T-cell (primary cell): ENCODE data around the gene SUPT3H. TPM values are rescaled to one million over a fixed set of nuclear protein-coding genes. Genes with fewer than 3 reads are reported as not detected.
"Not testable (repeated sequence)": the region's sequence is repeated elsewhere in the genome, so short reads cannot be mapped to it uniquely, and the experiment has no call there.

Experiments
- ATAC-seq, 4 experiments: fragments of 200-7000 bp in 3 of 4; fragments of 150-1000 bp in 1 of 4; cut with Tn5 transposase; replicated peaks in 1 of 4; 1 replicate in 3 of 4; 2 replicates in 1 of 4; pipeline ENCODE4 v1.10.0; 2021; ENCODE audit warnings: moderate library complexity in 3 of 4, mild to moderate bottlenecking in 2 of 4, moderate number of reproducible peaks in 1 of 4
- CTCF ChIA-PET, 2 donors: fragments of 300-600 bp; sonication (Branson Sonifier 250); formaldehyde crosslinking; loops; one replicate each; lab custom pipeline; 2022; ENCODE audit warnings: antibody characterized with exemption in 2 of 2; lab: Charles Lee
- POLR2A ChIA-PET, 2 donors: fragments of 300-600 bp; sonication (Branson Sonifier 250); formaldehyde crosslinking; loops; one replicate each; lab custom pipeline; 2022; ENCODE audit warnings: antibody characterized with exemption in 2 of 2; lab: Charles Lee
- DNase-seq, 35 experiments: peaks; one replicate each; pipeline versions ENCODE4 v3.0.0 to v3.0.0-alpha.2; 2013 to 2023
- H3K27ac ChIP-seq: one replicate; pipeline ENCODE4 v1.5.1; 2013; ENCODE audit warnings: low read length
- H3K27me3 ChIP-seq, 2 experiments: replicated peaks in 1 of 2; 1 replicate in 1 of 2; 2 replicates in 1 of 2; pipeline versions ENCODE4 v1.6.1 to v1.7.0; 2013; ENCODE audit warnings: low read length in 1 of 2, mixed read lengths in 1 of 2; ENCODE audit not compliant: control insufficient read depth in 2 of 2, insufficient read depth in 2 of 2; ENCODE audit errors: extremely low read depth in 1 of 2
- H3K36me3 ChIP-seq, 2 donors: 1 replicate in 1 of 2; 2 replicates in 1 of 2; pipeline versions ENCODE4 v1.6.1 to v1.7.0; 2013; ENCODE audit warnings: low read length in 1 of 2; ENCODE audit not compliant: control insufficient read depth in 2 of 2, insufficient read depth in 1 of 2; ENCODE audit errors: extremely low read depth in 1 of 2
- H3K4me1 ChIP-seq, 2 experiments: 1 replicate in 1 of 2; 2 replicates in 1 of 2; pipeline versions ENCODE4 v1.6.1 to v1.7.0; 2013; ENCODE audit warnings: low read length in 2 of 2, mixed read lengths in 1 of 2; ENCODE audit not compliant: insufficient read depth in 2 of 2, control insufficient read depth in 1 of 2; ENCODE audit errors: extremely low read depth in 1 of 2
- H3K4me3 ChIP-seq, 2 donors: 1 replicate in 1 of 2; 2 replicates in 1 of 2; pipeline versions ENCODE4 v1.5.1 to v1.7.0; 2013; ENCODE audit warnings: mild to moderate bottlenecking in 2 of 2, low read length in 1 of 2, moderate library complexity in 1 of 2; ENCODE audit not compliant: control insufficient read depth in 1 of 2; ENCODE audit errors: extremely low read depth in 1 of 2
- H3K9me3 ChIP-seq: 2 replicates; pipeline ENCODE4 v1.7.0; 2013
- H3K27ac Mint-ChIP-seq, 2 donors: one replicate each; pipeline ENCODE4 v1.8.0; 2020 to 2021; ENCODE audit warnings: mild to moderate bottlenecking in 2 of 2, mixed read lengths in 2 of 2
- H3K27me3 Mint-ChIP-seq, 2 donors: one replicate each; pipeline ENCODE4 v1.8.0; 2021 to 2022; ENCODE audit warnings: mixed read lengths in 2 of 2
- H3K36me3 Mint-ChIP-seq: one replicate; pipeline ENCODE4 v1.8.0; 2021; ENCODE audit warnings: mixed read lengths
- H3K4me1 Mint-ChIP-seq, 3 donors: one replicate each; pipeline ENCODE4 v1.8.0; 2020 to 2022; ENCODE audit warnings: mixed read lengths in 3 of 3, mild to moderate bottlenecking in 1 of 3
- H3K4me3 Mint-ChIP-seq, 3 donors: one replicate each; pipeline ENCODE4 v1.8.0; 2020 to 2022; ENCODE audit warnings: mild to moderate bottlenecking in 3 of 3, mixed read lengths in 3 of 3, moderate library complexity in 3 of 3
- H3K9me3 Mint-ChIP-seq, 3 donors: one replicate each; pipeline ENCODE4 v1.8.0; 2020 to 2022; ENCODE audit warnings: mixed read lengths in 3 of 3
- WGBS: methylation state at CpG from one replicate; pipeline ENCODE4 v1.1.5; 2013; ENCODE audit warnings: missing lambda C conversion rate; ENCODE audit not compliant: insufficient coverage; 5-methylcytosine and 5-hydroxymethylcytosine counted together
- total RNA-seq, 35 experiments: library from RNA in 6 of 35; stranded (reverse) in 6 of 35; fragments of 120-200 nt in 1 of 35; gene quantifications; one replicate each; pipeline versions ENCODE4 v1.2.1 to v1.2.4 and lab custom pipeline; 2013 to 2026

Gene SUPT3H
- total RNA-seq, 5 donors from 2014 or later (not counting 1 experiment from before 2014, with no cell fraction given): 9.3 to 12.9 (median 10.7) TPM

- ChIA-PET POLR2A (no interaction called here), CTCF (no interaction called here)
- Histone ChIP-seq H3K27me3 (no peaks in the 10 kb centered on the region), H3K9me3 (no peaks in the 10 kb centered on the region), H3K4me3 (no peak overlapping the region), H3K36me3 (no peaks in the 10 kb centered on the region), H3K27ac (no peak overlapping the region), H3K4me1 (peaks cover 0 to 3% of the 10 kb centered on the region in 2 experiments)
- peaks cover 3 to 19% (median 15%) of the 10 kb centered on the region in 3 donors for H3K4me1 Mint-ChIP-seq
- ATAC-seq (no peak), DNase-seq (no peak)
- no peak overlapping the region for H3K4me3 Mint-ChIP-seq
- no peak overlapping the region for H3K27ac Mint-ChIP-seq
- H3K27me3 Mint-ChIP-seq: no peaks in the 10 kb centered on the region
- peaks cover 34% of the 10 kb centered on the region for H3K36me3 Mint-ChIP-seq
- H3K9me3 Mint-ChIP-seq: peaks cover 0 to 4% (median 3%) of the 10 kb centered on the region in 3 donors
Measured at GRCh38 chr6:44897316-44897715, 480.4 kb downstream of the SUPT3H start.

DNA sequence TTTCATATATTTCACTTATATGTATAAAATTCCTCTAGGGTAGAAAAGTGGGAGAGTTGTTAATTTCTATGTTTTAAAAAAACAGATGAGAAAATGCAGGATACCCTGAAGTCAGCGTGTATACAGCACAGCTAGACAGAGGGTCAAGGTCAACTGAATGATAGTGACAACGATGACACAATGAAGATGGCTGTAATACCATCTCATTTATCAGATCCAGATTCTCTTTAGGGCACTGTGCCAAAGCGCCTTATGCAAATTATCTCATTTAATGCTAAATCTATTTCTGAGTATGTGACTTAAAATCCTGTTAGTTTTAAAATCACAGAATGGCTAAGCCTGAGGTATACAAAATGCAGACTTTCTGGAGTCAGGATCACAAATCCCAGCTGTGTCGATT is 481.0 kb downstream of the SUPT3H start:
- ATAC-seq (no peak), DNase-seq (no peak)
- Mint-ChIP-seq H3K27ac (no peak overlapping the region), H3K27me3 (no peaks in the 10 kb centered on the region), H3K4me1 (peaks cover 3 to 16% (median 11%) of the 10 kb centered on the region in 3 donors), H3K9me3 (peaks cover 0 to 3% (median 0%) of the 10 kb centered on the region in 3 donors), H3K4me3 (no peak overlapping the region), H3K36me3 (peaks cover 34% of the 10 kb centered on the region)
- ChIA-PET POLR2A (no interaction called here), CTCF (no interaction called here)
- H3K27me3 ChIP-seq: no peaks in the 10 kb centered on the region
- H3K4me1 ChIP-seq: peaks cover 0 to 3% of the 10 kb centered on the region in 2 experiments
- no peak overlapping the region for H3K4me3 ChIP-seq
- H3K36me3 ChIP-seq: no peaks in the 10 kb centered on the region
- H3K9me3 ChIP-seq: no peaks in the 10 kb centered on the region
- no peak overlapping the region for H3K27ac ChIP-seq
- no CpG with 5 or more reads among the region's 4 CpGs for WGBS

GRCh38 chr6:44892579-44892978 is 485.2 kb downstream of the SUPT3H start:
- ATAC-seq: no peak
- Mint-ChIP-seq H3K27ac (no peak overlapping the region), H3K27me3 (no peaks in the 10 kb centered on the region), H3K36me3 (peaks cover 29% of the 10 kb centered on the region), H3K4me1 (no peaks in the 10 kb centered on the region), H3K9me3 (peaks cover 0 to 3% (median under 1%) of the 10 kb centered on the region in 3 donors), H3K4me3 (no peak overlapping the region)
- no peak overlapping the region for H3K4me3 ChIP-seq
- no peak overlapping the region for H3K27ac ChIP-seq
- DNase-seq: no peak
- ChIA-PET CTCF (no interaction called here), POLR2A (no interaction called here)
- H3K36me3 ChIP-seq: no peaks in the 10 kb centered on the region
- no peaks in the 10 kb centered on the region for H3K4me1 ChIP-seq
- H3K27me3 ChIP-seq: no peaks in the 10 kb centered on the region
- H3K9me3 ChIP-seq: no peaks in the 10 kb centered on the region

DNA sequence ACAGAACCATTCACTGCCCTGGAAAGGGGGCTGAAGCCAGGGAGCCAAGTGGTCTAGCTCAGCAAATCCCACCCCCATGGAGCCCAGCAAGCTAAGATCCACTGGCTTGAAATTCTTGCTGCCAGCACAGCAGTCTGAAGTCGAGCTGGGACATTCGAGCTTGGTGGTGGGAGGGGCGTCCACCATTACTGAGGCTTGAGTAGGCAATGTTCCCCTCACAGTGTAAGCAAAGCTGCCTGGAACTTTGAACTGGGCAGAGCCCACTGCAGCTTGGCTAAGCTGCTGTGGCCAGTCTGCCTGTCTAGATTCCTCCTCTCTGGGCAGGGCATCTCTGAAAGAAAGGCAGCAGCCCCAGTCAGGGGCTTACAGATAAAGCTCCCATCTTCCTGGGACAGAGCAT is 498.7 kb downstream of the SUPT3H start:
- H3K9me3 ChIP-seq, ATAC-seq, H3K27me3 Mint-ChIP-seq, H3K27ac ChIP-seq, DNase-seq, POLR2A ChIA-PET, H3K27ac Mint-ChIP-seq, H3K4me1 Mint-ChIP-seq, H3K4me1 ChIP-seq, H3K4me3 ChIP-seq, H3K36me3 ChIP-seq, H3K27me3 ChIP-seq, CTCF ChIA-PET, H3K4me3 Mint-ChIP-seq: not testable (repeated sequence)
- peaks cover 63% of the 10 kb centered on the region for H3K36me3 Mint-ChIP-seq
- peaks cover 6 to 38% (median 7%) of the 10 kb centered on the region in 3 donors for H3K9me3 Mint-ChIP-seq
- 95% methylated on average over 3 of the region's 3 CpGs for WGBS

- POLR2A ChIA-PET, H3K4me1 ChIP-seq, CTCF ChIA-PET: not testable (repeated sequence)
Measured at GRCh38 chr6:44876638-44877037, 501.1 kb downstream of the SUPT3H start.

GRCh38 chr6:44869321-44869897 is 508.3 kb downstream of the SUPT3H start:
- Mint-ChIP-seq H3K36me3 (peaks cover 31% of the 10 kb centered on the region), H3K9me3 (peaks cover 9 to 13% (median 11%) of the 10 kb centered on the region in 3 donors), H3K4me3 (no peak overlapping the region), H3K27ac (no peak overlapping the region), H3K4me1 (peaks cover 12 to 15% (median 14%) of the 10 kb centered on the region in 3 donors), H3K27me3 (no peaks in the 10 kb centered on the region)
- no peak overlapping the region for H3K4me3 ChIP-seq
- 68% methylated on average over 2 of the region's 5 CpGs for WGBS
- H3K9me3 ChIP-seq: no peaks in the 10 kb centered on the region
- ChIA-PET POLR2A (no interaction called here), CTCF (interaction anchor here in 1 of 2 donors (1.1 kb wide), 1 partner anchor 394 kb away, joined by 4 read pairs; no protein-coding TSS in a partner anchor)
- no peaks in the 10 kb centered on the region for H3K36me3 ChIP-seq
- no peak overlapping the region for H3K27ac ChIP-seq
- no peak for ATAC-seq
- DNase-seq: no peak
- H3K4me1 ChIP-seq: no peaks in the 10 kb centered on the region
- no peaks in the 10 kb centered on the region for H3K27me3 ChIP-seq

More at GRCh38 chr6:44876638-44877037, 501.1 kb downstream of the SUPT3H start:
- H3K27me3 ChIP-seq, H3K36me3 ChIP-seq, H3K4me3 ChIP-seq, H3K4me1 Mint-ChIP-seq, H3K27me3 Mint-ChIP-seq, H3K27ac ChIP-seq, DNase-seq, H3K9me3 ChIP-seq, ATAC-seq, H3K27ac Mint-ChIP-seq, H3K4me3 Mint-ChIP-seq: not testable (repeated sequence)
- Mint-ChIP-seq H3K9me3 (peaks cover 0 to 18% (median 4%) of the 10 kb centered on the region in 3 donors), H3K36me3 (peaks cover 39% of the 10 kb centered on the region)
